ENCODE measurements around the gene SUN5.

- TF ChIP-seq CTCF (IDR thresholded peaks at IDR 0.05) (no peak), KAT7 (CRISPR knock-in tag; IDR thresholded peaks at IDR 0.05; ENCODE audit: borderline replicate concordance) (no peak), ERG (CRISPR knock-in tag; IDR thresholded peaks at IDR 0.05) (no peak), GABPB1 (CRISPR knock-in tag; IDR thresholded peaks at IDR 0.05) (no peak), STAT6 (CRISPR knock-in tag; conservative IDR thresholded peaks at IDR 0.05; ENCODE audit: low read depth) (no peak), MXD4 (CRISPR knock-in tag; IDR thresholded peaks at IDR 0.05; ENCODE audit: borderline replicate concordance) (no peak)
Observed at GRCh38 chr20:33043731-33044181, 39.5 kb upstream of the SUN5 start.
